Spleen (tissue), 11 donors: ENCODE results near the gene KCNQ1. TPM values are rescaled to one million over a fixed set of nuclear protein-coding genes. Genes with fewer than 3 reads are reported as not detected.
A peak's percentile ranks its signal among the peaks of the same experiment; 100 is the strongest.

Experiments
- DNase-seq: peaks from one replicate; pipeline ENCODE4 v3.0.0-alpha.2; 2020
- H3K27ac ChIP-seq, 8 donors: fragments of 200-600 bp; sonication (generic) in 7 of 8; 1 replicate in 4 of 8; 2 replicates in 4 of 8; pipeline versions ENCODE4 v1.5.0 to v1.8.0; 2016 to 2021; ENCODE audit warnings: inconsistent platforms in 4 of 8, mild to moderate bottlenecking in 4 of 8, moderate library complexity in 1 of 8
- H3K27me3 ChIP-seq, 7 donors: fragments of 200-600 bp; sonication (generic) in 6 of 7; replicated peaks in 1 of 7; 1 replicate in 4 of 7; 2 replicates in 3 of 7; pipeline versions ENCODE4 v1.5.0 to v1.8.0; 2016 to 2021; ENCODE audit warnings: inconsistent platforms in 3 of 7, mild to moderate bottlenecking in 1 of 7
- H3K36me3 ChIP-seq, 6 donors: fragments of 200-600 bp; sonication (generic) in 5 of 6; 1 replicate in 4 of 6; 2 replicates in 2 of 6; pipeline versions ENCODE4 v1.5.0 to v1.8.0; 2016 to 2021; ENCODE audit warnings: inconsistent platforms in 2 of 6
- H3K4me1 ChIP-seq, 6 donors: fragments of 200-600 bp; sonication (generic) in 5 of 6; 1 replicate in 3 of 6; 2 replicates in 3 of 6; pipeline versions ENCODE4 v1.5.0 to v1.8.0; 2016 to 2021; ENCODE audit warnings: inconsistent platforms in 3 of 6
- H3K4me3 ChIP-seq, 8 donors: fragments of 200-600 bp; sonication (generic) in 7 of 8; 1 replicate in 4 of 8; 2 replicates in 4 of 8; pipeline versions ENCODE4 v1.5.0 to v1.8.0; 2016 to 2021; ENCODE audit warnings: inconsistent platforms in 4 of 8, mild to moderate bottlenecking in 4 of 8, moderate library complexity in 2 of 8
- H3K9me3 ChIP-seq, 8 donors: fragments of 200-600 bp; sonication (generic) in 7 of 8; 1 replicate in 4 of 8; 2 replicates in 4 of 8; pipeline versions ENCODE4 v1.5.0 to v1.8.0; 2016 to 2021; ENCODE audit warnings: inconsistent platforms in 4 of 8
- POLR2A ChIP-seq, 3 donors: fragments of 450-650 bp; IDR thresholded peaks; one replicate each; pipeline ENCODE4 v1.5.1; 2017; ENCODE audit warnings: antibody characterized with exemption in 3 of 3, mild to moderate bottlenecking in 1 of 3
- POLR2AphosphoS5 ChIP-seq, 3 donors: sonication (generic); formaldehyde crosslinking; IDR thresholded peaks; one replicate each; pipeline ENCODE4 v1.5.1; 2017; ENCODE audit warnings: antibody characterized with exemption in 3 of 3
- WGBS, 5 donors: extraction: QIAGEN DNeasy Blood & Tissue Kit in 3 of 5; methylation state at CpG; one replicate each; pipeline versions ENCODE4 v1.1.5 to v1.1.7; 2013 to 2018; 5-methylcytosine and 5-hydroxymethylcytosine counted together
- intact Hi-C: fragments of 100-400 bp; cut with DNase I; formaldehyde crosslinking; loops from one replicate; pipeline ENCODE4 v1.15.0; 2023; ENCODE audit warnings: low total_unique reads
- polyA plus RNA-seq, 3 donors: library from polyadenylated mRNA; stranded (reverse); fragments of 200-250 nt; gene quantifications; one replicate each; pipeline ENCODE4 v1.2.1, GENCODE V29; 2013
- total RNA-seq, 7 donors: library from RNA; depleted of rRNA in 3 of 7; stranded (reverse); fragments of >200 nt in 3 of 7; fragmentation: NEBNext Ultra II Directional in 4 of 7; extraction: Animal tissue kit (Norgen Biotek cat#: 25700) in 4 of 7; gene quantifications; one replicate each; pipeline versions ENCODE4 v1.1.0 to v1.2.1, GENCODE V29; 2016 to 2021
- TF ChIP-seq, protein P1 (sequence below), 11 experiments: fragments of 200-600 bp in 7 of 11; fragments of 450-650 bp in 4 of 11; sonication (generic) in 4 of 11; IDR thresholded peaks in 8 of 11; conservative IDR thresholded peaks in 3 of 11; 1 replicate in 7 of 11; 2 replicates in 4 of 11; pipeline versions ENCODE4 v1.4.0 to v1.8.0; 2016 to 2021; ENCODE audit warnings: antibody characterized with exemption in 11 of 11, inconsistent platforms in 4 of 11, mild to moderate bottlenecking in 1 of 11
- donor health status: healthy with polysubstance abuse.
- donor health status: DM: no; HTN: no; CAD: no; lungs with moderate emphysema.
- donor health status: DM: no; HTN: no; CAD: no.
- donor health status: Bipolar disorder and iron deficiency.
- donor health status: healthy.
- donor health status: DM: no; HTN: no; CAD: no.
- donor health status: DM: yes; HTN: yes; CAD: no.

KCNQ1 gene
- total and polyA plus RNA-seq, 10 donors = 3.3 to 21.6 (median 13.5) TPM

DNA sequence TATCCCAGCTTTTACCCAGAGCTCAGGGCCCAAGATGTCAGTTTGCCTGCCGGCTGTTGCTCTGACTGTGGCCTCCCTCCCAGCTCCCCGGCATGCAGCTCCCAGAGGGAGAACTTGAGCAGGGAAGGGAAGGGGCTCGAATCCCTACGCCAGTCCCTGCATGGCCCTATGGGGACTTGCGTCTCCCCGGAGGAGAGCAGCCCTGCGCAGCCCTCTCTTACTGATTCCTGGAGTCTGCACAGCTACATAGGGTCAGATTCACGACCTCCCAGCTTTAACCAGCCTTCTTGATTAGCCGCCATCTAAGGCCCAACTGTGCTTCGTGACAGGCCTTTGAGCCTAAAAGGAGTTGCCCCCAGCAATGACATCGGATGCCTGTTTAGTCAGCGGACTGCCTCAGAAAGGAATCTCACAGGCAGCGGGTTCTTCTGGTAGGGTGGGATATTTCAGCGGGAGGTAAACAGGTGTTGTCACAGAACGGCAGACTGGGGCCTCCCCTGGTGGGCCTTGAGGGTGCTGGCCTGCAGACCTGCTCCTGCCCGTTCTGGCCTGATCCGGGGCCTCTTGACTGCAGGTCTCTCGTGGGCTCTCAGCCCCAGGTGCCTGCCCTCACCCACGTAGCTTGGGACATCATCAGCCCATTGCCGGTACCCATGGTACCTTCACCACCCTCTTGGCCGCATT is 298.8 kb downstream of the KCNQ1 start:
- no peaks in the 10 kb centered on the region for H3K27me3 ChIP-seq
- no peaks in the 10 kb centered on the region for H3K9me3 ChIP-seq
- 91 to 93% (median 92%) methylated on average over 15 to 21 of the region's 21 CpGs for WGBS, 5 donors
- TF ChIP-seq POLR2A (IDR thresholded peaks at IDR 0.05) (no peak), POLR2AphosphoS5 (IDR thresholded peaks at IDR 0.05) (no peak)
- TF ChIP-seq, protein P1, sequence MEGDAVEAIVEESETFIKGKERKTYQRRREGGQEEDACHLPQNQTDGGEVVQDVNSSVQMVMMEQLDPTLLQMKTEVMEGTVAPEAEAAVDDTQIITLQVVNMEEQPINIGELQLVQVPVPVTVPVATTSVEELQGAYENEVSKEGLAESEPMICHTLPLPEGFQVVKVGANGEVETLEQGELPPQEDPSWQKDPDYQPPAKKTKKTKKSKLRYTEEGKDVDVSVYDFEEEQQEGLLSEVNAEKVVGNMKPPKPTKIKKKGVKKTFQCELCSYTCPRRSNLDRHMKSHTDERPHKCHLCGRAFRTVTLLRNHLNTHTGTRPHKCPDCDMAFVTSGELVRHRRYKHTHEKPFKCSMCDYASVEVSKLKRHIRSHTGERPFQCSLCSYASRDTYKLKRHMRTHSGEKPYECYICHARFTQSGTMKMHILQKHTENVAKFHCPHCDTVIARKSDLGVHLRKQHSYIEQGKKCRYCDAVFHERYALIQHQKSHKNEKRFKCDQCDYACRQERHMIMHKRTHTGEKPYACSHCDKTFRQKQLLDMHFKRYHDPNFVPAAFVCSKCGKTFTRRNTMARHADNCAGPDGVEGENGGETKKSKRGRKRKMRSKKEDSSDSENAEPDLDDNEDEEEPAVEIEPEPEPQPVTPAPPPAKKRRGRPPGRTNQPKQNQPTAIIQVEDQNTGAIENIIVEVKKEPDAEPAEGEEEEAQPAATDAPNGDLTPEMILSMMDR (IDR thresholded peaks at IDR 0.05 in 8 of 11, conservative IDR thresholded peaks at IDR 0.05 in 3 of 11) = no peak
- intact Hi-C loops = no loop called here
- H3K4me1 ChIP-seq = peaks cover 0 to 13% (median 2%) of the 10 kb centered on the region in 6 donors
- no peaks in the 10 kb centered on the region for H3K36me3 ChIP-seq
- peak; percentile 69 for DNase-seq
- no peak overlapping the region for H3K27ac ChIP-seq
- no peak overlapping the region for H3K4me3 ChIP-seq

DNA sequence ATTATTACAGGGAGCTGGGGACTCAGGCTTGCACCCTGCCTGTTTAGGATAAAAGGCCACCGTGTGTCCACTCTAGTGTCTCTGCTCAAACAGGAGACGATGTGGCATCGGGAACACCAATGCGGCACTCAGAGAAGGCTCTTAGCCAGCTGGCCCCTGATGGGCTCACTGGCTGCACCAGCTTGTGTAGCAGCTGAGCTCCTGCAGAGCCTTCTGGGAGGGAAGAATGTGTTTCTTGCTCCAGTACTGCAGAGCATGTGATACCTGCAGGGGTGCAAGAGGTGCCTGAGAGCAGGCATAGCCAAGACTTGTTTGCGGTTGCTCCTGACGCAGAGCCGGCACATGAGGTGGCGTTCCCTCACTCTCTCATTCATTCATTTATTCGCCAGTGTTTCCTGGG is 299.4 kb downstream of the KCNQ1 start:
- H3K9me3 ChIP-seq = no peaks in the 10 kb centered on the region
- WGBS, 5 donors = 95 to 98% (median 96%) methylated on average over 9 of the region's 9 CpGs
- no peaks in the 10 kb centered on the region for H3K27me3 ChIP-seq
- TF ChIP-seq, protein P1 (IDR thresholded peaks at IDR 0.05 in 8 of 11, conservative IDR thresholded peaks at IDR 0.05 in 3 of 11) = no peak
- TF ChIP-seq POLR2AphosphoS5 (IDR thresholded peaks at IDR 0.05) (no peak), POLR2A (IDR thresholded peaks at IDR 0.05) (no peak)
- peak; percentile 64 for DNase-seq
- intact Hi-C loops = no loop called here
- H3K4me1 ChIP-seq = peaks cover 0 to 13% (median 2%) of the 10 kb centered on the region in 6 donors
- no peak overlapping the region for H3K4me3 ChIP-seq
- no peaks in the 10 kb centered on the region for H3K36me3 ChIP-seq
- H3K27ac ChIP-seq = no peak overlapping the region

DNA sequence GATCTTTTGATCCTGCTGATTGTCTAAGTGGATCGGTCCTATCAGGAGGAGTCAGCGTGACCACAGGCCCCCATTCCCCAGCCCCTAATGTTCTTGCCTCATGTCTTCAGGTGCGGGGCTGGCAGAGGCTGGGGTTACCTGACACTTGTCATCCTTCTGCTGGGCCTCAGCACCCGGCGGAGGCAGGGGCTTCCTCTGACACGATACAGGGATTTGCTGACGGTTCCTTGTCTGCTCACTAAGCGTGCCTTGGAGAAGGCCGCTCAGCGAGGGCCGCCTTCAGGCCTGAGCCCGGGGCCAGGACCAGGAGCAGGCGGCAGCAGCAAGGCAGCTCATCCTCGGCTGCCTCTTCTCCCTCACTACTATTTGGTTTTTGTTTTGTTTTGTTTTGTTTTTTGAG is 300.7 kb downstream of the KCNQ1 start:
- WGBS, 5 donors = 89 to 95% (median 94%) methylated on average over 11 to 14 of the region's 14 CpGs
- Histone ChIP-seq H3K4me3 (no peak overlapping the region), H3K36me3 (no peaks in the 10 kb centered on the region), H3K9me3 (no peaks in the 10 kb centered on the region), H3K27me3 (no peaks in the 10 kb centered on the region), H3K27ac (no peak overlapping the region), H3K4me1 (peaks cover 0 to 13% (median 2%) of the 10 kb centered on the region in 6 donors)
- TF ChIP-seq POLR2AphosphoS5 (IDR thresholded peaks at IDR 0.05) (no peak), POLR2A (IDR thresholded peaks at IDR 0.05) (no peak)
- TF ChIP-seq, protein P1 (IDR thresholded peaks at IDR 0.05 in 8 of 11, conservative IDR thresholded peaks at IDR 0.05 in 3 of 11) = no peak
- intact Hi-C loops = no loop called here
- peak; percentile 28 for DNase-seq

DNA sequence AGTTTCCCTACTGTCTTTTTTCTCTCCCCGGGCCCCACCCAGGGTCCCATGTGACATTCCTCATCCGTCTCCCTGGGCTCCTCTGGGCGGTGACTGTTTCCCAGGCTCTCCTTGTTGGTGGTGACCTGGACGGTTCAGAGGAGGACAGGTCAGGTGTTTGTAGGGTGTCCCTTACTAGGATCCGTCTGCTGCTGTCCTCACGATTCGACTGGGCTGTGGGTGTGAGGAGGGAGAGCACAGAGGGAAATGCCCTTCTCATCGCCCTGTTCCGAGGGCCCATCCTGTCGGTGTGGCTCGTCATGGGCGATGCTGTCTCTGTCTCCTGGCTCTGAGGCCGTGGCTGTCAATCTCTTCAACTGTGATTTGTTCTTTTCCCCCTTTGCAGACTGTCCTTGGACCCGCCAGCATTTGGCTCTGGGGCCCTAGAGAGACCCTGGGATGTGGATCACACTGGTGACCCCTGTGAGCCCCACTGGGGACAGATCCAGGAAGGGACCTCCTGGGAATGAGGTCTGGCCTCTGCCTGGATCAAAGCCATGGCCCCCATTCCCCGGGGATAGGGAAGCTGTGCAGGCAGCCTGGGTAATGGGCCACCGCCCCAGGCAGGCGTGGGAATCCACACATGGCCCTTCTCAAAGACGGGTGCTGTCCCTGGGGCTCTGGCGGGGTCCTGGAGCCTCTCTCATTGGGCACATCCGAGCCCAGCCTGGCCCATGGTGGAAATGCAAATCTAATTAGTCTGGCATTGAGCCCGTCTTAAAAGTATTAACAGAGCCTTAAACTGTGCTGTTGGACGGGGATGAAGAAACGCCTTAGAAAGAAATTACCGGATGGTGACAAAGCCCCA is 301.8 kb downstream of the KCNQ1 start:
- peak; percentile 51 for DNase-seq
- H3K4me1 ChIP-seq = peaks cover 0 to 6% (median 0%) of the 10 kb centered on the region in 6 donors
- H3K36me3 ChIP-seq = no peaks in the 10 kb centered on the region
- intact Hi-C loops = no loop called here
- no peak overlapping the region for H3K4me3 ChIP-seq
- 87 to 91% (median 90%) methylated on average over 24 of the region's 24 CpGs for WGBS, 5 donors
- TF ChIP-seq POLR2A (IDR thresholded peaks at IDR 0.05) = no peak
- TF ChIP-seq POLR2AphosphoS5 (IDR thresholded peaks at IDR 0.05) = no peak
- TF ChIP-seq, protein P1 (IDR thresholded peaks at IDR 0.05 in 8 of 11, conservative IDR thresholded peaks at IDR 0.05 in 3 of 11) = no peak
- no peak overlapping the region for H3K27ac ChIP-seq
- H3K27me3 ChIP-seq = no peaks in the 10 kb centered on the region
- H3K9me3 ChIP-seq = no peaks in the 10 kb centered on the region
